Inflammatory macrophage treated with lipopolysaccharide for 1 hour (primary cell): ENCODE results near the gene UBAP1L.
A peak's percentile ranks its signal among the peaks of the same experiment; 100 is the strongest.

Experiments
- DNase-seq, 2 donors: peaks; one replicate each; pipeline ENCODE4 v3.0.0-alpha.2; 2020 to 2022

Gene UBAP1L

DNA sequence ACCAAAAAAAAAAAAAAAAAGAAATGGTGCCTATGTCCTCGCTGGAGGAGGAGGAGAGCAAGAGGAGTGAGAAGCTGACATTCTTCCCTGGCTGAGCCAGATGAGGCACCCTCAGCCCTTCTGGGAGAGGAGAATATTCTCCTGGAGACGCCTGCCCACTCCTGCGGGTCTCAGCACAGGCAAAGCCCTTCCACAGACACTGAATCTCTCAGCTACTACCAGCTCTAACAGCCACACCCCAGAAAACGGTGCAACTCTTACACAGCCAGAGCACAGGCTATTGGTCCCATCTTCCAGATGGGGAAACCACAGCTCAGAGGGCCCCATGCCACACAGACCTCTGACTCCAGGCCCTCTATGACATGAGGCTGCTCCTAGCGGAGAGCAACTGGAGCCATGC lies 52.9 kb downstream of the UBAP1L start:
- DNase-seq = no peak

DNA sequence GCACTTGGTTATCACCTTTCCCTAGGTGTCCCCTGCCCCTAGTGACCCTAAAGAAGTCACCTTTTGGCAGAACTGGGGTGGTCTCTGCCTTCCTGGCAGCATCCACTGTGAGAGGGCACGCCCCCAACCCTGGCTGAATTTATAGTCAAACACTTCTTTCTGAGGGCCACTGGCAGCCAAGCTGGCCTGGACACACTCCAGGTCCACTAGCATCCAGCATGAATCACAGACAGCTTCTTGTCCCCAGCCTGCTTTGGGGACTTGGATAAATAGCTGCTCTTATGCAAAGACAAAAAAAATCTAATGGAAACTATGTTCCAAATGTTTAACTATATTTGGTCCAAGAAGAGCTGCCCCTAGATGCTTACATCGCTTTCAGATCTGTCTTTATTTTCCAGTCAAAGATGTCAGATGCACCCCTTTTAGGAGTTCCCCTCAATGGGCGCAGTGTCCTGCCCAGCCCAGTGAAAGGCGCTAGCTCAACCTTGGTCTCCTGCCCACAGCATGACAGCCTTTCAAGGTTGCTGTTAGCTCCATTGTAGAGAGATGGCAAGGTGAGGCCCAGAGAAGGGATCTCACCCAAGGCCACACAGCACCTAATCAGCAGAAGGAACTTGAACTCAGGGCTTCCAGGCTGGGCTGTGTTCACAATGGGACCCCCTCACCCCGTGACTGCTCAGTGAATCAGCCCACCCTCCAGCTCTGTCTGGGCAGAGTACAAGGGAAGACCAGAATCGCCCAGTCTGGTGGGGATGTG lies 54.2 kb downstream of the UBAP1L start:
- DNase-seq = no peak

GRCh38 chr15:65059931-65060596 lies 54.9 kb downstream of the UBAP1L start:
- DNase-seq = no peak

- no peak for DNase-seq
Measured at GRCh38 chr15:65059369-65059750, 55.6 kb downstream of the UBAP1L start.

GRCh38 chr15:65058394-65059368 lies 56.3 kb downstream of the UBAP1L start:
- DNase-seq = no peak

- no peak for DNase-seq
Measured at GRCh38 chr15:65057549-65057940, 57.5 kb downstream of the UBAP1L start.

- no peak for DNase-seq
Measured at GRCh38 chr15:65056868-65057548, 58.0 kb downstream of the UBAP1L start.

- no peak for DNase-seq
Measured at GRCh38 chr15:65056106-65056505, 58.9 kb downstream of the UBAP1L start.

- DNase-seq = no peak
Measured at GRCh38 chr15:65055201-65055870, 59.7 kb downstream of the UBAP1L start.

DNA sequence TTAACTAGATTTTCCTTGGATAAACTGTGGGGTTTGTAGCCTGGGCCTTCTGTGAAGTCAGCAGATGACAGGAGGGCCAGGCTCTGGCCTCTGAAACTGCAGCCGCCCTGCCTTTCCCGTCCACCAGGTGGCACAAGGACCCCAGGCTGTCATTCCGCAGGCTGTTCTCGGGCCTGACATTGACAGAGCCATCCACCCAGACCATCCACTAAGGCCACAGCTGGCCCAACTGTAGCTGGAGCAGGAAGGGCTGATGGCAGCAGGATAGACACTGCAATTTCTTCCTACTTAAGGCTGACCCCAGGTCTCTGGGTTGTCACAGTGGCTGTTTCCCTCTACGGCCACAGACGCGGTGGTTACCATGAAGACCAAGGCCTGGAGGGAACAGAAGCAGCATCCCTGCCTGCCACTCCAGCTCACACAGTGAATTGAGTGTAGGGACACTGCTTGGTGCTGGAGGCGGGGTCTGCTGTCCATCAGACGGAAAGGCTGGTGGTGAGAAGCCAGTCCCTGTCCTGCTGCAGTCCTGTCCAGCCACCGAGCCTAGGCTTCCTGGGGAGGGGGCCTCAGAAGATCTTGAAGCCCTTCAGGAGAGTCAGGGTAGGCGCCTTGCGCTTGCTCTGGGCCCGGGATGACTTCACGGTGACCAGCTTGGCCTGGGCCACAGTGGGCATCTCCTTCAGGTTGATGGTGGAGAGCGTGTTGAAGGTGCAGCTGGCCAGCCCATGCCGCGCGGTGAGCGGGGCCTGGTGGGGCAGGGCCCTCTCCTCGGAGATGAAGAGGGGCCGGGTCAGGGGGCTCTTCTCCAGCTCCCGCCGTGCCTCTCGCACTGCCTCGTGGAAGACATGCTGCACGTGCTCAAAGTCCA lies 60.4 kb downstream of the UBAP1L start:
- peak; percentile 40 to 82 for DNase-seq

DNA sequence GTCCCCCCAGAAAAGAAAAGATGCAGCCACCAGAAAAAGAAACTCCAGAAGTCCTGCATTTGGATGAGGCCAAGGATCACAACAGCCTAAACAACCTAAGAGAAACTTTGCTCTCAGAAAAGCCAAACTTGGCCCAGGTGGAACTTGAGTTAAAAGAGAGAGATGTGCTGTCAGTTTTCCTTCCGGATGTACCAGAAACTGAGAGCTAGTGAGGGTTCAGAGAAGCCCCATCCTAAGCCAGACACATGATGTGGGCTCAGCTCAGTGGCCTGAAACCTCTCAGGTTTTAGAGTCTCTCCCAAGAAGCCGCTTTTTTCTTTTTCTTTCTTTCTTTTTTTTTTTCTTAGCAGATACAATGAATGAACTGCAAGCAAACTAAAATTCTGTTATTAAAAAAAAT lies 62.0 kb downstream of the UBAP1L start:
- no peak for DNase-seq

- DNase-seq = no peak
Measured at GRCh38 chr15:65051266-65051665, 63.7 kb downstream of the UBAP1L start.

DNA sequence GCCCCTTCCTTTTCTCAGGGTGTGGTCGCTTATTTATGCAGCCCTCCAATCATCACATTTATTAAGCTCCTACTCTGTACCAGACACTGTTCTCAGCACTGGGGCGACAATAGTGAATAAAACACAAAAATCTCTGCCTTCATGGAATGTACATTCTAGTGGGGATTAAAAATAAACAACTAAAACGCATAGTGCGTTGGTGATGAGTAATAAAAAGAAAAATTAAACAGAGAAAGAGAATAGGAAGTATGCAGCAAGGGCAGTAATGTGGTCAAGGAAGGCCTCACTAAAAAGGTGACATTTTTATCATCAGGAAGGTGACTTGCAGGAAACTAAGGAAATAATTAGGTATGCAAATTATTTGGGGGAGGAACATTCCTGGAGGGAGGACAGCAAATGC lies 64.7 kb downstream of the UBAP1L start:
- DNase-seq = no peak

- peak; percentile 87 to 96 for DNase-seq
Measured at GRCh38 chr15:65049418-65049840, 65.6 kb downstream of the UBAP1L start.

DNA sequence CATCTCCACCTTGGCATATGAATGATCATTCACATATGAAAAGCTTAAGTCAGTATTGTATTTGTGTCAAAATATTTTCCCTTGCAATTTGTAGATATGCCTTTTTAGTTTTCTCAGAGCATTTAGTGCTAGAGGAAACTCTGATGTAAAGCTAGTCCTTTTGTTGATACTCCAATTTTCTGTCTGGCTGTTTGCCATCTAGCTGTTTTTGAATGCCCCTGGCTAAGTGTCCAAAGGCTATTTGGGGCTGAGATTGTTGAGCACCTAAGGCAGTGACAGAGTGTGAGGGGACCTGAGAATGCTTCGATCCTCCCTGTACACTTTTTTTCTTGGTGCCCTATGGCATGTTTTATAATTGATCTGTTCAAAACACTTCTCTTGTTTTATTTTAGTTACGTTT lies 66.8 kb downstream of the UBAP1L start:
- no peak for DNase-seq

GRCh38 chr15:65044724-65045481 lies 70.1 kb downstream of the UBAP1L start, which contains the start of gene SLC51B:
TSS of gene SLC51B (plus strand) at chr15:65045387. CDS start at chr15:65050005, 4,618 bp downstream.
- peak in 1 of 2 donors; percentile 52 for DNase-seq

DNA sequence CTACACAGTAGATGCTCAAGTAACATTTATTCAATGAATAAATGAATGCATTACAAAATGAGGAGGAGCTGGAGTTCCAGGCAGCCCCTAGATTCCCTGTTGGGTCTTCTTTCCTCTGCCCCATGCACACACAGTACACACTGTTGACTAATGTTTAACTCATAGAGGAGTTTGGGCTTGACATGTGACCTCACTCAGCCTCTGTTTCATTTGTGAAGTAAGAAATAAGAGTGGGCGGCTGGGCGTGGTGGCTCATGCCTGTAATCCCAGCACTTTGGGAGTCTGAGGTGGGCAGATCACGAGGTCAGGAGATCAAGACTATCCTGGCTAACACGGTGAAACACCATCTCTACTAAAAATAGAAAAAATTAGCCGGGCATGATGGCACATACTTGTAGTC lies 70.8 kb downstream of the UBAP1L start:
- peak; percentile 80 to 86 for DNase-seq

GRCh38 chr15:65042776-65043327 lies 72.1 kb downstream of the UBAP1L start:
- DNase-seq = no peak
